Muscle layer of colon (tissue), 2 donors: ENCODE measurements around the gene COL4A1.
"Not testable (repeated sequence)": the region's sequence is repeated elsewhere in the genome, so short reads cannot be mapped to it uniquely, and the experiment has no call there.

Experiments
- H3K27ac ChIP-seq: one replicate; pipeline ENCODE4 v1.7.0; 2013; ENCODE audit warnings: low read depth, mild to moderate bottlenecking, low read length, moderate library complexity
- H3K27me3 ChIP-seq, 2 donors: one replicate each; pipeline ENCODE4 v1.7.0; 2013; ENCODE audit warnings: low read length in 2 of 2, mild to moderate bottlenecking in 2 of 2; ENCODE audit not compliant: insufficient read depth in 2 of 2, control insufficient read depth in 1 of 2
- H3K36me3 ChIP-seq: one replicate; pipeline ENCODE4 v1.7.0; 2013; ENCODE audit warnings: mild to moderate bottlenecking, low read length; ENCODE audit not compliant: insufficient read depth
- H3K4me1 ChIP-seq: one replicate; pipeline ENCODE4 v1.7.0; 2013; ENCODE audit warnings: mild to moderate bottlenecking, low read length; ENCODE audit not compliant: insufficient read depth
- H3K4me3 ChIP-seq, 2 donors: one replicate each; pipeline ENCODE4 v1.7.0; 2013; ENCODE audit warnings: low read length in 2 of 2, low read depth in 1 of 2, mild to moderate bottlenecking in 1 of 2, moderate library complexity in 1 of 2
- H3K9ac ChIP-seq: one replicate; pipeline ENCODE4 v1.7.0; 2013; ENCODE audit warnings: low read length
- H3K9me3 ChIP-seq: one replicate; pipeline ENCODE4 v1.7.0; 2013; ENCODE audit warnings: mild to moderate bottlenecking, low read length
- donor health status: abdominal sarcoma.
- donor health status: Adenocarcinoma of cecum.

Gene COL4A1

GRCh38 chr13:110313261-110313660, 6.3 kb upstream of the COL4A1 start:
- not testable (repeated sequence) for H3K27me3 ChIP-seq, H3K9me3 ChIP-seq
- Histone ChIP-seq H3K36me3 (peaks cover 33% of the 10 kb centered on the region), H3K27ac (peak overlapping the region; percentile 96), H3K4me3 (peak overlapping the region in 1 of 2 donors; percentile 88), H3K4me1 (peaks cover 83% of the 10 kb centered on the region), H3K9ac (peak overlapping the region; percentile 84)

DNA sequence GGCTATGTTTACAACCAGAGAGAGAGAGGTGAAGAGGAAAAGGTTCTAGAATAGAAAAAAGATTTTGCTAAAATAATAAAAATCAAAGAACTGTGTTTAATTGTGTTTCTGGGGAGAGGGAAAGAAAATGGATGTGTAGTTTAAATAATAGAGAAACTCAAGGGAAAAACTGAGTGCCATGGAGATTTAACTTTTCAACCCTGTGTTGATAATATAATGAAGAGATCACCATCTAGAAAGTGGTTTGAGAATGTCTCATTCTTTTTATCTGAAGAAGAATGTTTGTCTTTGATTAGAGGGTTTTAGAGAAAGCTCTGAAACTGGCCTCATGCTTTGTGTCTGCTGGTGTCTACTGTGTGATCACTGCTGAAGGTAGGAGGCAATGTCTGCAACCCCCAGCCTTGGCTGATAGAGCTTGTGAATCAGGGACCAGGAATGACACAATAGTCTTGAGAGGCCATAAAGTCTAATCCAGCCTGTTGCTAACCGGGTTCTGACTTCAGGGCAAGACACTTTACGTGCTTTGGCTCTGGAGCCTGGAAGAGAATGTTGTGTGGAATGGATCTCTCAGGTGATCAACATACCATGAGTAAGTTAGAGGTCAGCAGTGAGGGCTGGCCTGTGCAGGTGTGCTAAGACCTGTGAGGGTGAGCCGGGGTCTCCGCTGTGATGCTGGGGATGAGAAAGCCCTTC, 5.5 kb upstream of the COL4A1 start:
- Histone ChIP-seq H3K9me3 (no peaks in the 10 kb centered on the region), H3K27me3 (no peaks in the 10 kb centered on the region), H3K27ac (peak overlapping the region; percentile 96), H3K4me3 (peak overlapping the region in 1 of 2 donors; percentile 88), H3K4me1 (peaks cover 75% of the 10 kb centered on the region), H3K9ac (peak overlapping the region; percentile 84), H3K36me3 (peaks cover 28% of the 10 kb centered on the region)

DNA sequence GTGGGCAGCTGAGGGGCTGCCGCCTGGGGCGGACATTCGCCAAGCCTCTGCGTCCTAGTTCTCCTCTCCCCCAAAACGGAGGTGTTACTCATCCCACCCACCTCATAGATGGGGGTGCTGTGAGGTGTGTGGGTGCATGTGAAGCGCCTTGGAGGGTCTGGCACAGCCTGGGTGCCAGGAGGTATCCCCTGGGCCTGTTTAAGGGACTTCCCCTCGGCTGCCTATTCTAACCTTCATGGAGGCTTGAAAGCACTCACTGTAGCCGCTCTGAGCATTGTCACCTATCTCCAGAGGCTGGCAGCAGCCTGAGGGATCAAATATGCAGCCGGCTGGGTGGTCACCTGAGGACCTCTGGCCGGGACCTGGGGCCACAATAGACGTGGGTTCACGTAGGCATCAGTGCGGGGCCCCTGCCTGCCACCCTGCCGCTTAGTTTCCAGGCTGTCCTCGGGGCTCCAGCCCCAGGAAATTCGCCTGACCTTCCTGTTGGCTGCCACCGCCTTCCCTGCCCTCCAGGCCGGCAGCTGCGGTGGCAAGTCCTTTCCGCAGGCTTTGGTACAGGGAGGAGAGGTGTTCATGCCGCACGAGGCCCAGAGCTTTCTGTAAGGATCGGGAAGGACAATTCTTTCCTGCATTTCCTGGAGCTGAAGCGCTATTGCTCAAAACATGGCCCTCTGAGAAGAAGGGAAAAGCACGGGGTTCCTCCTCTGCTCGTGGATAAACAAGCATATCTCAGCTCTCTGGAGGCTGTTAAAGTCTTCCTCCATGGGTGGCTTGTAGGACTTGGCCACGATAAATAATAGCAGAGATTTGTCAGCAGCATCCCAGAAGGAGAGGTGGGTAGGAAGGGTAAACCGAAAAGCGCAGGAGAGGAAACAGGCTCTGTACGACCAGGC, 4.7 kb upstream of the COL4A1 start:
- no peaks in the 10 kb centered on the region for H3K27me3 ChIP-seq
- peaks cover 68% of the 10 kb centered on the region for H3K4me1 ChIP-seq
- H3K27ac ChIP-seq = peak overlapping the region; percentile 96
- peaks cover 20% of the 10 kb centered on the region for H3K36me3 ChIP-seq
- peak overlapping the region; percentile 44 to 88 for H3K4me3 ChIP-seq
- H3K9ac ChIP-seq = peak overlapping the region; percentile 84
- no peaks in the 10 kb centered on the region for H3K9me3 ChIP-seq

DNA sequence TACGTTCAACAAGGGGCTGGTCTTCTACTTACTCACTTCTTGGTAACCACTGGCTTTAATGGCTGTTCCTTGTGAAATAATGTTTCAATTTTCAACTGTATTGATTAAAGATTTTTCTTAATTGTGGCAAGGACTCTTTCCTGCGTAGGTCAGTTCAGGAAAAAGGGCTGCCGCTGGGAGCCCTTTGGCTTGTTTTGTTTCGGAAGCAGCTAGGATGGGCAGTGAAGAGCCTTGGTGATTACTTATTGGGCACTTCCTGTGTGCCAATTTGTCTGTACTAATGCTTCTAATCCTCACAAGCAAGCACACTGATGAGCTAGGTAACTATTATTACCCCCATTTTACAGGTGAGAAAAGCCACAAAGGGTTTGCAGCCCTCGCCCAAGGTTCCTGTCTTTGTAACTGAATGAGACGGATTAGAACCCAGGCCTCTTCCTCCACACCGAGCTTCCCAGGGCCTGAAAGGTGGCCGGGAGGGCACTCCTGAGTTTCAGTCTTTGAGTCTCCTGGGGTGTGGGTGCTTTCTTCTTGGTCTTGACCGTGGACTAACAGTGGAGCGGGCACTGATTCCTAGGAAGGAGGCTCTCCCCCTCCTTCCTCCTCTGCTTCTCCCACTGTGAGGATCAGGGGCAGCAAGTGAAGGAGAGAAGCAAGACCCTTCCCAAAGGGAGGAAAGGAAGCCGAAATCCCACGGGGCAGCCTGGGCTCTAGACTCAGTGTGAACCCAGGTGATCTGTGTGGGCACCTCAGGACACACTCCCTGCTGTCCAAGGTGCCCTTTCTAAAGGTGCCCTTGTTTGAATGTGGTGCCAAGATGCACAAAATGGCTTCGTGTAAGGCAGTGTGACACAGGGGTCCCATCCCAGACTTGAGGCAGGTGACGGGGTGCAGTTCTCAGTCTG, 3.8 kb upstream of the COL4A1 start:
- H3K9me3 ChIP-seq = no peaks in the 10 kb centered on the region
- H3K4me3 ChIP-seq = peak overlapping the region; percentile 44 to 88
- peak overlapping the region; percentile 84 for H3K9ac ChIP-seq
- H3K36me3 ChIP-seq = peaks cover 15% of the 10 kb centered on the region
- H3K4me1 ChIP-seq = peaks cover 59% of the 10 kb centered on the region
- H3K27ac ChIP-seq = peak overlapping the region; percentile 96
- no peaks in the 10 kb centered on the region for H3K27me3 ChIP-seq

GRCh38 chr13:110309661-110310524, 2.9 kb upstream of the COL4A1 start:
- Histone ChIP-seq H3K9ac (peak overlapping the region; percentile 84), H3K27ac (peak overlapping the region; percentile 96)

DNA sequence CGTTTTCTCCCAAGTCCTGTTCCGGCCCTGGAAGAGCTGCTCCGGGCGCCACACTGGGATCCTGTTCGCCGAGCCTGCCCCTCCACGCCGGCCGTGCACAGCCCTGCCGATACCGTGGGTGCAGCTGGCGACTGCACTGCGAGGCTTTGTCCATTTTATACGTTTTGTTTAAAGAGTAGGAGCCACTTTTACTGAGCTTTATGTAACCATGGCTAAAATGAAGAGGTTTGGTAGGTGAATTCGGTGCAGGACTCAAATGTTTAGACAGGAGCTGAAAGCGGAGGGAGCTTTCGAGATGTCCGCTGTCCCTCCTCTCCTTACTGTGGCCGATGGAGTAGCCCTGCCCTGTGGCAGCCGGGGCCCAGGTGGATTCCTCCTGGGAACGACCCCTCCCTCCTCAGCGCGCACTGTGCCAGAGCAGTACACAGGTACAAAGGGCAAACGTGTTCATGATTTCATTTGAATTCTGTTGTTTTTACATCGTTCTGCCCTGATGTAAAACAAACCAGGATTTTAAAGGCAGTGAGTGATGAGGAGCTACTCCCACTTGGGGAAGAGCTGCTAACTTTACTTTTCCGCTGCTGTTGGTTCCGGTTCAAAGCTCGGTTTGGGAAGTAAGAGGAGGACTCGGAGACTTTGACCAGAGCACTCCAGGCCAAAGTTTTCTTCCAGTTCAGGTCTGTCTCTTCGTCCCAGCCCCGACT, 1.9 kb upstream of the COL4A1 start:
- peaks cover 15% of the 10 kb centered on the region for H3K36me3 ChIP-seq
- H3K9me3 ChIP-seq = no peaks in the 10 kb centered on the region
- H3K4me1 ChIP-seq = peaks cover 50% of the 10 kb centered on the region
- H3K4me3 ChIP-seq = peak overlapping the region; percentile 88 to 95
- peak overlapping the region; percentile 96 for H3K27ac ChIP-seq
- peak overlapping the region; percentile 84 for H3K9ac ChIP-seq
- H3K27me3 ChIP-seq = no peaks in the 10 kb centered on the region

More at GRCh38 chr13:110309661-110310524, 2.9 kb upstream of the COL4A1 start:
- peaks cover 15% of the 10 kb centered on the region for H3K36me3 ChIP-seq
- H3K9me3 ChIP-seq = no peaks in the 10 kb centered on the region
- no peaks in the 10 kb centered on the region for H3K27me3 ChIP-seq
- H3K4me1 ChIP-seq = peaks cover 50% of the 10 kb centered on the region
- peak overlapping the region; percentile 44 to 88 for H3K4me3 ChIP-seq

DNA sequence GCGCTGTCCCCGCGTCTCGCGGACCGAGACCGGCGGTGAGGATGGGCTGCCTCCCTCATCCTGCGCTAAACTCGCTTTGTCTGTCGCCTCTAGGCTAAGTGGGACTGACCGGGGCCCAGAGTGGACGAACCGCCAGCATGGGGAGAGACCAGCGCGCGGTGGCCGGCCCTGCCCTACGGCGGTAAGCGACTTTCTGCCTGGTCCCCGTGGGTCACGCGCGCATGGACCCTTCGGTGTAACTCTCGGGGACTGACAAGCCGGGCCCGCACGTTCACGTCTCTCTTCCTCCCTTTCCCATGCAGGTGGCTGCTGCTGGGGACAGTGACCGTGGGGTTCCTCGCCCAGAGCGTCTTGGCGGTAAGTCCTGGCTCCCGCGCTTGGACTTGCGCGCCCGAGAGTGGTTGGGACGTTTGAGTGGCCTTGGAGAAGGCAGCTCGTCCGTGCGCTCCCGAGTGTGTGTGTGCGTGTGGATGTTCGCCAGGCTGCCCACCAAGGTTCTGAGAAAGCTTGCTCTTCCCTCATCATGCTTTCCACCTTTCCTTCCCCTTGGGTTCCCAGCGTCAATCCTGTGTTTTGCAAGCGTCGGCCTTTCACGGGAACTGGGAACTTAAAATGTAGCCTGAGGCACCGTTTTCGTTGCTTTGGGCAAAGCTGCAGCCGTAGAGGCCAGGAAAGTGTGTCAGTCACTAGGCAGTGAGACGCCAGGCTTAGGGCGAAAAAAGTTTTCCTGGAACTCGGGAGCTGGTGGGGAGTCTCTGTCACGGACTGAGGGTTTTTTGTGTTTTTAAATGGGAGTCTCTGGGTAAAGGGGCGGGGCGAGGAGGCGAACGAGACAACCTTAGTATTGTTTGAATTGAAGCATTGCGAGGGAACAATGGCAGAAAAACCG, 1.1 kb upstream of the COL4A1 start:
- no peaks in the 10 kb centered on the region for H3K27me3 ChIP-seq
- H3K4me1 ChIP-seq = peaks cover 56% of the 10 kb centered on the region
- peak overlapping the region; percentile 96 for H3K27ac ChIP-seq

GRCh38 chr13:110306340-110306959, 507 bp downstream of the COL4A1 start:
- Histone ChIP-seq H3K4me1 (peaks cover 55% of the 10 kb centered on the region), H3K4me3 (peak overlapping the region; percentile 79 to 81), H3K36me3 (peaks cover 15% of the 10 kb centered on the region), H3K9ac (peak overlapping the region; percentile 77), H3K27me3 (no peaks in the 10 kb centered on the region), H3K9me3 (no peaks in the 10 kb centered on the region), H3K27ac (peak overlapping the region; percentile 96)

More for the DNA sequence above, 1.1 kb upstream of the COL4A1 start:
- H3K9me3 ChIP-seq = no peaks in the 10 kb centered on the region
- peaks cover 15% of the 10 kb centered on the region for H3K36me3 ChIP-seq
- peak overlapping the region; percentile 88 to 95 for H3K4me3 ChIP-seq
- H3K9ac ChIP-seq = peak overlapping the region; percentile 84

DNA sequence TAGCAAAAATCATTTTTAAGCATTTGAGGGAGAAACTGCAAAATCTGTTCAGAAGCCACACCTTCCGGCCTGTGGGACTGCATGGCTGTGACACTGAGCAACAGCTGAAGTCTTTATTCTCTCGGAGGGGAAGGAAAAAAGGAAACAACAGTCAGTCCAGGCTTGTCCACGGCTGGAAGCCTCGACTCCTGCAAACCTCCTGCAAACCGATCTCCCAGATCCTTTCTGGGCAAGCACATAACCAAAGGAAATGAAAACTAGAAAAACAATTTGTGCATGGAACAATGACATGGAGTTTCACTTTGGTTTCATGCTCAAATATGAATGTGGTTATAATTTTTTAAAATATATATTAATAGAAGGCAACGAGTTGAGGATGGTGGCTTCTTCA, 1.0 kb downstream of the COL4A1 start:
- H3K4me1 ChIP-seq = peaks cover 55% of the 10 kb centered on the region
- H3K36me3 ChIP-seq = peaks cover 10% of the 10 kb centered on the region
- no peaks in the 10 kb centered on the region for H3K27me3 ChIP-seq
- H3K27ac ChIP-seq = peak overlapping the region; percentile 96
- peak overlapping the region; percentile 79 to 81 for H3K4me3 ChIP-seq
- no peaks in the 10 kb centered on the region for H3K9me3 ChIP-seq
- peak overlapping the region; percentile 77 for H3K9ac ChIP-seq
